ENCODE results near the gene TMEM258. TPM values are rescaled to one million over a fixed set of nuclear protein-coding genes. Genes with fewer than 3 reads are reported as not detected.
A peak's percentile ranks its signal among the peaks of the same experiment; 100 is the strongest.

The TMEM258 gene
- total and polyA plus RNA-seq, 9 of the 15 experiments (the other 6 are each of a cell fraction or from before 2014, with no cell fraction given) = 97.2 to 856 (median 231) TPM

- TF ChIP-seq YY1 (IDR thresholded peaks at IDR 0.05; ENCODE audit: borderline replicate concordance in 1 of 3, control insufficient read depth in 1 of 3, extremely low read depth in 1 of 3, insufficient read depth in 3 of 3, insufficient read length in 1 of 3, insufficient replicate concordance in 2 of 3, low read depth in 1 of 3, low read length in 2 of 3) (peak in 2 of 3 experiments; percentile 67 to 73), ZNF311 (CRISPR knock-in tag; IDR thresholded peaks at IDR 0.05) (no peak), ELF1 (tag; IDR thresholded peaks at IDR 0.05) (peak; percentile 56), ZNF253 (CRISPR knock-in tag; conservative IDR thresholded peaks at IDR 0.05) (no peak), CREBBP (IDR thresholded peaks at IDR 0.05; ENCODE audit: low read depth, low read length) (no peak), ZEB2 (IDR thresholded peaks at IDR 0.05) (no peak), CBX1 (IDR thresholded peaks at IDR 0.05; ENCODE audit: low read depth) (peak; percentile 92), TCFL5 (CRISPR knock-in tag; conservative IDR thresholded peaks at IDR 0.05) (no peak), MBD2 (IDR thresholded peaks at IDR 0.05; ENCODE audit: borderline replicate concordance, low read depth) (peak; percentile 71), RBM25 (IDR thresholded peaks at IDR 0.05; ENCODE audit: low read depth, low read length, severe bottlenecking) (peak; percentile 96), PRPF4 (IDR thresholded peaks at IDR 0.05; ENCODE audit: insufficient read depth, low read depth, low read length, poor library complexity, severe bottlenecking) (peak; percentile 54), ZBTB7A (IDR thresholded peaks at IDR 0.05; ENCODE audit: borderline replicate concordance, control insufficient read depth, low read depth, low read length) (peak; percentile 97), EHMT2 (IDR thresholded peaks at IDR 0.05) (no peak), ZNF324 (CRISPR knock-in tag; IDR thresholded peaks at IDR 0.05) (no peak), ZNF197 (CRISPR knock-in tag; IDR thresholded peaks at IDR 0.05; ENCODE audit: low read depth) (peak; percentile 89), PURB (CRISPR knock-in tag; IDR thresholded peaks at IDR 0.05; ENCODE audit: low read depth) (no peak), CXXC5 (CRISPR knock-in tag; IDR thresholded peaks at IDR 0.05) (peak; percentile 93), E2F3 (CRISPR knock-in tag; IDR thresholded peaks at IDR 0.05) (peak; percentile 84), DEAF1 (CRISPR knock-in tag; IDR thresholded peaks at IDR 0.05) (peak; percentile 37; the same call in 1 of the 2 replicates)
- TF ChIP-seq, protein P1, sequence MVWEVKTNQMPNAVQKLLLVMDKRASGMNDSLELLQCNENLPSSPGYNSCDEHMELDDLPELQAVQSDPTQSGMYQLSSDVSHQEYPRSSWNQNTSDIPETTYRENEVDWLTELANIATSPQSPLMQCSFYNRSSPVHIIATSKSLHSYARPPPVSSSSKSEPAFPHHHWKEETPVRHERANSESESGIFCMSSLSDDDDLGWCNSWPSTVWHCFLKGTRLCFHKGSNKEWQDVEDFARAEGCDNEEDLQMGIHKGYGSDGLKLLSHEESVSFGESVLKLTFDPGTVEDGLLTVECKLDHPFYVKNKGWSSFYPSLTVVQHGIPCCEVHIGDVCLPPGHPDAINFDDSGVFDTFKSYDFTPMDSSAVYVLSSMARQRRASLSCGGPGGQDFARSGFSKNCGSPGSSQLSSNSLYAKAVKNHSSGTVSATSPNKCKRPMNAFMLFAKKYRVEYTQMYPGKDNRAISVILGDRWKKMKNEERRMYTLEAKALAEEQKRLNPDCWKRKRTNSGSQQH (CRISPR knock-in tag; IDR thresholded peaks at IDR 0.05) = no peak
- TF ChIP-seq, protein P2, sequence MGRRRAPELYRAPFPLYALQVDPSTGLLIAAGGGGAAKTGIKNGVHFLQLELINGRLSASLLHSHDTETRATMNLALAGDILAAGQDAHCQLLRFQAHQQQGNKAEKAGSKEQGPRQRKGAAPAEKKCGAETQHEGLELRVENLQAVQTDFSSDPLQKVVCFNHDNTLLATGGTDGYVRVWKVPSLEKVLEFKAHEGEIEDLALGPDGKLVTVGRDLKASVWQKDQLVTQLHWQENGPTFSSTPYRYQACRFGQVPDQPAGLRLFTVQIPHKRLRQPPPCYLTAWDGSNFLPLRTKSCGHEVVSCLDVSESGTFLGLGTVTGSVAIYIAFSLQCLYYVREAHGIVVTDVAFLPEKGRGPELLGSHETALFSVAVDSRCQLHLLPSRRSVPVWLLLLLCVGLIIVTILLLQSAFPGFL (CRISPR knock-in tag; IDR thresholded peaks at IDR 0.05) = no peak
- TF ChIP-seq, protein P3, sequence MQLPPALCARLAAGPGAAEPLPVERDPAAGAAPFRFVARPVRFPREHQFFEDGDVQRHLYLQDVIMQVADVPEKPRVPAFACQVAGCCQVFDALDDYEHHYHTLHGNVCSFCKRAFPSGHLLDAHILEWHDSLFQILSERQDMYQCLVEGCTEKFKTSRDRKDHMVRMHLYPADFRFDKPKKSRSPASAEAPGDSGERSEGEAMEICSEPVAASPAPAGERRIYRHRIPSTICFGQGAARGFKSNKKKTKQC (CRISPR knock-in tag; IDR thresholded peaks at IDR 0.05) = peak; percentile 6; the same call in 1 of the 2 replicates
Measured at GRCh38 chr11:61816736-61817455, 24.5 kb upstream of the TMEM258 start, which contains the start of gene FADS1 (continued).

Measured in K562 (cell line).